Keratinocyte (primary cell): ENCODE measurements around the gene SYT8. TPM values are rescaled to one million over a fixed set of nuclear protein-coding genes. Genes with fewer than 3 reads are reported as not detected.

ENCODE experiments used
- DNase-seq: peaks from one replicate; pipeline ENCODE4 v3.0.0-alpha.2; 2011; ENCODE audit warnings: low read depth, missing footprints, low spot score
- FAIRE-seq: peaks from 2 replicates; lab custom pipeline; 2011; peaks lifted over from hg19 to GRCh38; lab: Jason Lieb, UNC
- H2AFZ ChIP-seq: 2 replicates; pipeline ENCODE4 v1.6.0; 2012; ENCODE audit warnings: low read length, control low read depth, inconsistent platforms; ENCODE audit not compliant: control insufficient read depth
- H3K27ac ChIP-seq: 2 replicates; pipeline ENCODE4 v1.5.1; 2011; ENCODE audit warnings: low read length; ENCODE audit not compliant: control insufficient read depth, insufficient read depth
- H3K27me3 ChIP-seq: 3 replicates; pipeline ENCODE4 v1.6.0; 2011; ENCODE audit warnings: low read length; ENCODE audit not compliant: control insufficient read depth, insufficient read depth; ENCODE audit errors: extremely low read depth
- H3K36me3 ChIP-seq, 2 experiments: 2 replicates in 1 of 2; 3 replicates in 1 of 2; pipeline ENCODE4 v1.5.1; 2011; ENCODE audit warnings: low read length in 2 of 2, mild to moderate bottlenecking in 1 of 2; ENCODE audit not compliant: control insufficient read depth in 2 of 2, insufficient read depth in 2 of 2; ENCODE audit errors: extremely low read depth in 1 of 2
- H3K4me1 ChIP-seq: 3 replicates; pipeline ENCODE4 v1.5.1; 2011; ENCODE audit warnings: low read length; ENCODE audit not compliant: control insufficient read depth, insufficient read depth; ENCODE audit errors: extremely low read depth
- H3K4me2 ChIP-seq: 3 replicates; pipeline ENCODE4 v1.6.0; 2011; ENCODE audit warnings: low read depth, low read length; ENCODE audit not compliant: control insufficient read depth, insufficient read depth; ENCODE audit errors: extremely low read depth
- H3K4me3 ChIP-seq, 3 experiments: fragments of 200-600 bp in 1 of 3; sonication (generic) in 1 of 3; 2 replicates in 2 of 3; 3 replicates in 1 of 3; pipeline ENCODE4 v1.5.1; 2011 to 2016; ENCODE audit warnings: low read length in 3 of 3, mild to moderate bottlenecking in 3 of 3, control low read depth in 2 of 3, inconsistent platforms in 1 of 3, low read depth in 1 of 3, mixed read lengths in 1 of 3, mixed run types in 1 of 3, moderate library complexity in 1 of 3; ENCODE audit not compliant: control insufficient read depth in 2 of 3, insufficient read depth in 2 of 3; ENCODE audit errors: extremely low read depth in 1 of 3
- H3K79me2 ChIP-seq: 2 replicates; pipeline ENCODE4 v1.6.0; 2012; ENCODE audit warnings: low read length; ENCODE audit not compliant: control insufficient read depth, insufficient read depth
- H3K9ac ChIP-seq: 3 replicates; pipeline ENCODE4 v1.6.0; 2011; ENCODE audit warnings: low read length; ENCODE audit not compliant: control insufficient read depth, insufficient read depth; ENCODE audit errors: extremely low read depth
- H3K9me1 ChIP-seq: 3 replicates; pipeline ENCODE4 v1.6.0; 2011; ENCODE audit warnings: low read length; ENCODE audit not compliant: control insufficient read depth, insufficient read depth; ENCODE audit errors: extremely low read depth
- H3K9me3 ChIP-seq: 2 replicates; pipeline ENCODE4 v1.5.1; 2012; ENCODE audit warnings: low read depth, low read length; ENCODE audit not compliant: control insufficient read depth
- H4K20me1 ChIP-seq: 3 replicates; pipeline ENCODE4 v1.6.0; 2011; ENCODE audit warnings: low read length; ENCODE audit not compliant: control insufficient read depth, insufficient read depth; ENCODE audit errors: extremely low read depth
- EZH2 ChIP-seq: IDR thresholded peaks from one replicate; pipeline ENCODE4 v1.6.1; 2012; ENCODE audit warnings: inconsistent platforms, mild to moderate bottlenecking, low read length, moderate library complexity
- dilution Hi-C: fragments of 300-500 bp; cut with MboI; formaldehyde crosslinking; loops from one replicate; pipeline ENCODE4 v1.7.0; 2020; ENCODE audit warnings: low sequenced_read_pairs; ENCODE audit not compliant: extremely low pct_ligation_motif_present
- polyA plus RNA-seq, 5 experiments: library from polyadenylated mRNA; depleted of rRNA in 3 of 5; stranded (reverse) in 3 of 5; stranded (forward) in 1 of 5; unstranded in 1 of 5; fragments of >200 nt; gene quantifications; 1 replicate in 1 of 5; 2 replicates in 3 of 5; 3 replicates in 1 of 5; pipeline versions ENCODE4 v1.2.1 to v1.2.3, GENCODE V29; 2011 to 2012; ENCODE audit warnings: missing spikeins in 2 of 5, low read depth in 1 of 5, low replicate concordance in 1 of 5
- TF ChIP-seq, protein P1 (sequence below), 3 experiments: IDR thresholded peaks in 1 of 3; conservative IDR thresholded peaks in 1 of 3; optimal IDR thresholded peaks in 1 of 3; 2 replicates in 2 of 3; 3 replicates in 1 of 3; pipeline versions ENCODE3 to v1.5.1; 2011; ENCODE audit warnings: low read length in 3 of 3, mild to moderate bottlenecking in 3 of 3, moderate library complexity in 2 of 3, control low read depth in 1 of 3, inconsistent platforms in 1 of 3; ENCODE audit not compliant: insufficient read depth in 2 of 3; ENCODE audit errors: extremely low read depth in 1 of 3

The SYT8 gene
- polyA plus RNA-seq, 1 donor (not counting 4 experiments of a cell fraction or from before 2014, with no cell fraction given): 19.3 TPM

GRCh38 chr11:1796413-1797011 is 38.3 kb upstream of the SYT8 start:
- Histone ChIP-seq H3K9me1 (no peaks in the 10 kb centered on the region), H3K4me2 (peak overlapping the region; percentile 62), H3K9ac (no peak overlapping the region), H4K20me1 (no peaks in the 10 kb centered on the region), H3K27ac (no peak overlapping the region), H3K9me3 (no peaks in the 10 kb centered on the region), H2AFZ (peak overlapping the region; percentile 72), H3K27me3 (no peaks in the 10 kb centered on the region), H3K4me3 (no peak overlapping the region), H3K79me2 (no peaks in the 10 kb centered on the region), H3K4me1 (peaks cover 12% of the 10 kb centered on the region), H3K36me3 (no peaks in the 10 kb centered on the region)
- dilution Hi-C loops: no loop called here
- FAIRE-seq: peak; percentile 99
- TF ChIP-seq, protein P1, sequence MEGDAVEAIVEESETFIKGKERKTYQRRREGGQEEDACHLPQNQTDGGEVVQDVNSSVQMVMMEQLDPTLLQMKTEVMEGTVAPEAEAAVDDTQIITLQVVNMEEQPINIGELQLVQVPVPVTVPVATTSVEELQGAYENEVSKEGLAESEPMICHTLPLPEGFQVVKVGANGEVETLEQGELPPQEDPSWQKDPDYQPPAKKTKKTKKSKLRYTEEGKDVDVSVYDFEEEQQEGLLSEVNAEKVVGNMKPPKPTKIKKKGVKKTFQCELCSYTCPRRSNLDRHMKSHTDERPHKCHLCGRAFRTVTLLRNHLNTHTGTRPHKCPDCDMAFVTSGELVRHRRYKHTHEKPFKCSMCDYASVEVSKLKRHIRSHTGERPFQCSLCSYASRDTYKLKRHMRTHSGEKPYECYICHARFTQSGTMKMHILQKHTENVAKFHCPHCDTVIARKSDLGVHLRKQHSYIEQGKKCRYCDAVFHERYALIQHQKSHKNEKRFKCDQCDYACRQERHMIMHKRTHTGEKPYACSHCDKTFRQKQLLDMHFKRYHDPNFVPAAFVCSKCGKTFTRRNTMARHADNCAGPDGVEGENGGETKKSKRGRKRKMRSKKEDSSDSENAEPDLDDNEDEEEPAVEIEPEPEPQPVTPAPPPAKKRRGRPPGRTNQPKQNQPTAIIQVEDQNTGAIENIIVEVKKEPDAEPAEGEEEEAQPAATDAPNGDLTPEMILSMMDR (optimal IDR thresholded peaks at IDR 0.05 in 1 of 3, IDR thresholded peaks at IDR 0.05 in 1 of 3, conservative IDR thresholded peaks at IDR 0.05 in 1 of 3; ENCODE audit: extremely low read depth in 1 of 3, insufficient read depth in 2 of 3, low read length in 3 of 3): peak; percentile 17 to 34 (median 24)
- TF ChIP-seq EZH2: no peak
- peak; percentile 73 for DNase-seq

DNA sequence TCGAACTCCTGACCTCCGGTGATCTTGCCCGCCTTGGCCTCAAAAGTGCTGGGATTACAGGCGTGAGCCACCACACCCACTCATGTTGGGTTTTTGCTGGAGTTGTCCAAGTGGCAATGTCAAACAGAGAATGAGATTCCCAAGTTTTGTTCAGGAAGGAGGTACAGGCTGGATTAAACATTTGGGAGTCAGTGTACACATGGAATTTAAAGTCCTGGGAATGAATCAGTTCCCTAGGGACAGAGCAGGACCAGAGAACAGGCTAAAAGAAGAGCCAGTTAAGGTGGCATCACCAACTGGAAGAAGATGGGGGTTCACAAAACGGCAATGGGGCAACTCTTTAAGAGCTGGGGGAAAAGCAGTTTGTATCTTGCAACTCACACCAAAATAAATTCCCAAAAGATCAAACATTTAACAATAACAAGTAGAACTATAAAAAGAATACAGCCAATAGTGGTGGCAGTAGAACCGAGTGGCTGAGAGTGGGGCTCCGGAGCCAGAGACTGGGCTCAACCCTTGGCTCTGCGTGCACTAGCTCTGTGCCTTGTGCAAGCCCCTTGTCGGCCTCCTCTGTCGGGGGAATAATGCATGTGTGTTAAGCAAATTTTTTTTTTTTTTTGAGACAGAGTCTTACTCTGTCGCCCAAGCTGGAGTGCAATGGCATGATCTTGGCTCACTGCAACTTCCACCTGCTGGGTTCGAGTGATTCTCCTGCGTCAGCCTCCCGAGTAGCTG is 37.2 kb upstream of the SYT8 start:
- Histone ChIP-seq H3K27me3 (no peaks in the 10 kb centered on the region), H3K36me3 (no peaks in the 10 kb centered on the region), H3K79me2 (no peaks in the 10 kb centered on the region), H3K9ac (no peak overlapping the region), H3K9me3 (no peaks in the 10 kb centered on the region), H3K4me1 (peaks cover 12% of the 10 kb centered on the region), H4K20me1 (no peaks in the 10 kb centered on the region), H3K4me3 (no peak overlapping the region), H3K4me2 (no peak overlapping the region), H2AFZ (no peak overlapping the region), H3K9me1 (no peaks in the 10 kb centered on the region), H3K27ac (no peak overlapping the region)
- TF ChIP-seq, protein P1 (optimal IDR thresholded peaks at IDR 0.05 in 1 of 3, IDR thresholded peaks at IDR 0.05 in 1 of 3, conservative IDR thresholded peaks at IDR 0.05 in 1 of 3; ENCODE audit: extremely low read depth in 1 of 3, insufficient read depth in 2 of 3, low read length in 3 of 3): no peak
- no peak for TF ChIP-seq EZH2
- FAIRE-seq (no peak), DNase-seq (no peak)
- dilution Hi-C loops: no loop called here
